OCI-LY3 (cell line): Measurements from ENCODE around the gene AIG1.

ENCODE experiments used
- CTCF ChIP-seq: fragments of 200-600, 300-600 bp; sonication (generic); IDR thresholded peaks from 2 replicates; pipeline ENCODE4 v1.5.1; 2014; ENCODE audit warnings: antibody characterized with exemption, low read length, low read depth
- EZH2phosphoT487 ChIP-seq: fragments of 200-600 bp; shearing (Covaris generic); IDR thresholded peaks from 2 replicates; pipeline ENCODE4 v1.6.1; 2018; ENCODE audit warnings: antibody characterized with exemption, mixed run types, low read depth

- TF ChIP-seq CTCF (no peak), EZH2phosphoT487 (no peak)
Observed at GRCh38 chr6:143357561-143358255, 297.0 kb downstream of the AIG1 start.
